ENCODE results near the gene DAB2. TPM values are rescaled to one million over a fixed set of nuclear protein-coding genes. Genes with fewer than 3 reads are reported as not detected.
"Not testable (repeated sequence)": the region's sequence is repeated elsewhere in the genome, so short reads cannot be mapped to it uniquely, and the experiment has no call there.

The DAB2 gene
- total RNA-seq, 1 donor from 2014 or later: not detected

GRCh38 chr5:39361306-39361705, 63.5 kb downstream of the DAB2 start:
- no peaks in the 10 kb centered on the region for H3K4me1 Mint-ChIP-seq (ENCODE audit: low read depth)
- no peaks in the 10 kb centered on the region for H3K36me3 Mint-ChIP-seq (ENCODE audit: low read depth)
- DNase-seq (ENCODE audit: low spot score): no peak
- intact Hi-C loops (cut with micrococcal nuclease): no loop called here
- no peaks in the 10 kb centered on the region for H3K27me3 Mint-ChIP-seq (ENCODE audit: insufficient read depth)
- no peak overlapping the region for H3K27ac Mint-ChIP-seq
- no peak overlapping the region for H3K4me3 Mint-ChIP-seq
- H3K9me3 Mint-ChIP-seq: peaks cover 9% of the 10 kb centered on the region

GRCh38 chr5:39360471-39361111, 64.2 kb downstream of the DAB2 start:
- H3K27me3 Mint-ChIP-seq (ENCODE audit: insufficient read depth): no peaks in the 10 kb centered on the region

GRCh38 chr5:39356263-39356662, 68.5 kb downstream of the DAB2 start:
- Mint-ChIP-seq H3K4me1 (ENCODE audit: low read depth) (no peaks in the 10 kb centered on the region), H3K27me3 (ENCODE audit: insufficient read depth) (no peaks in the 10 kb centered on the region), H3K4me3 (no peak overlapping the region), H3K27ac (no peak overlapping the region), H3K36me3 (ENCODE audit: low read depth) (no peaks in the 10 kb centered on the region), H3K9me3 (peaks cover 30% of the 10 kb centered on the region)
- no peak for DNase-seq (ENCODE audit: low spot score)
- intact Hi-C loops (cut with micrococcal nuclease): no loop called here

More at GRCh38 chr5:39360471-39361111, 64.2 kb downstream of the DAB2 start:
- no peak for DNase-seq (ENCODE audit: low spot score)
- Mint-ChIP-seq H3K9me3 (peaks cover 9% of the 10 kb centered on the region), H3K4me3 (no peak overlapping the region), H3K4me1 (ENCODE audit: low read depth) (no peaks in the 10 kb centered on the region), H3K36me3 (ENCODE audit: low read depth) (no peaks in the 10 kb centered on the region), H3K27ac (no peak overlapping the region)
- intact Hi-C loops (cut with micrococcal nuclease): no loop called here

GRCh38 chr5:39355324-39355723, 69.5 kb downstream of the DAB2 start:
- intact Hi-C loops (cut with micrococcal nuclease): no loop called here
- Mint-ChIP-seq H3K36me3 (ENCODE audit: low read depth) (no peaks in the 10 kb centered on the region), H3K4me3 (no peak overlapping the region), H3K27ac (no peak overlapping the region), H3K27me3 (ENCODE audit: insufficient read depth) (no peaks in the 10 kb centered on the region), H3K9me3 (peaks cover 30% of the 10 kb centered on the region), H3K4me1 (ENCODE audit: low read depth) (no peaks in the 10 kb centered on the region)
- DNase-seq (ENCODE audit: low spot score): no peak

- no peak for DNase-seq (ENCODE audit: low spot score)
- intact Hi-C loops (cut with micrococcal nuclease): no loop called here
- no peaks in the 10 kb centered on the region for H3K27me3 Mint-ChIP-seq (ENCODE audit: insufficient read depth)
- H3K4me1 Mint-ChIP-seq (ENCODE audit: low read depth): no peaks in the 10 kb centered on the region
- no peaks in the 10 kb centered on the region for H3K36me3 Mint-ChIP-seq (ENCODE audit: low read depth)
- H3K27ac Mint-ChIP-seq: no peak overlapping the region
- H3K4me3 Mint-ChIP-seq: no peak overlapping the region
- peaks cover 37% of the 10 kb centered on the region for H3K9me3 Mint-ChIP-seq
Measured at GRCh38 chr5:39353717-39354399, 70.9 kb downstream of the DAB2 start.

GRCh38 chr5:39352951-39353350, 71.8 kb downstream of the DAB2 start:
- no peaks in the 10 kb centered on the region for H3K36me3 Mint-ChIP-seq (ENCODE audit: low read depth)
- intact Hi-C loops (cut with micrococcal nuclease): no loop called here
- no peaks in the 10 kb centered on the region for H3K27me3 Mint-ChIP-seq (ENCODE audit: insufficient read depth)
- DNase-seq (ENCODE audit: low spot score): no peak
- peaks cover 32% of the 10 kb centered on the region for H3K9me3 Mint-ChIP-seq
- H3K4me3 Mint-ChIP-seq: no peak overlapping the region
- H3K4me1 Mint-ChIP-seq (ENCODE audit: low read depth): no peaks in the 10 kb centered on the region
- no peak overlapping the region for H3K27ac Mint-ChIP-seq

GRCh38 chr5:39352170-39352569, 72.6 kb downstream of the DAB2 start:
- intact Hi-C loops (cut with micrococcal nuclease): no loop called here
- Mint-ChIP-seq H3K4me1 (ENCODE audit: low read depth) (no peaks in the 10 kb centered on the region), H3K27me3 (ENCODE audit: insufficient read depth) (no peaks in the 10 kb centered on the region), H3K4me3 (no peak overlapping the region), H3K9me3 (peaks cover 32% of the 10 kb centered on the region), H3K36me3 (ENCODE audit: low read depth) (no peaks in the 10 kb centered on the region), H3K27ac (no peak overlapping the region)
- no peak for DNase-seq (ENCODE audit: low spot score)

GRCh38 chr5:39349484-39349883, 75.3 kb downstream of the DAB2 start:
- Mint-ChIP-seq H3K27me3 (ENCODE audit: insufficient read depth) (no peaks in the 10 kb centered on the region), H3K4me3 (no peak overlapping the region), H3K4me1 (ENCODE audit: low read depth) (no peaks in the 10 kb centered on the region), H3K9me3 (peaks cover 28% of the 10 kb centered on the region), H3K27ac (no peak overlapping the region), H3K36me3 (ENCODE audit: low read depth) (no peaks in the 10 kb centered on the region)
- no peak for DNase-seq (ENCODE audit: low spot score)
- intact Hi-C loops (cut with micrococcal nuclease): no loop called here

- no peaks in the 10 kb centered on the region for H3K9me3 Mint-ChIP-seq
- H3K27me3 Mint-ChIP-seq (ENCODE audit: insufficient read depth): no peaks in the 10 kb centered on the region
- DNase-seq (ENCODE audit: low spot score): no peak
- intact Hi-C loops (cut with micrococcal nuclease): no loop called here
- H3K27ac Mint-ChIP-seq: no peak overlapping the region
- H3K4me1 Mint-ChIP-seq (ENCODE audit: low read depth): no peaks in the 10 kb centered on the region
- H3K36me3 Mint-ChIP-seq (ENCODE audit: low read depth): no peaks in the 10 kb centered on the region
- no peak overlapping the region for H3K4me3 Mint-ChIP-seq
Measured at GRCh38 chr5:39342460-39342859, 82.3 kb downstream of the DAB2 start.

- H3K27me3 Mint-ChIP-seq (ENCODE audit: insufficient read depth): peaks cover under 1% of the 10 kb centered on the region
- no peaks in the 10 kb centered on the region for H3K4me1 Mint-ChIP-seq (ENCODE audit: low read depth)
- no peak for DNase-seq (ENCODE audit: low spot score)
- intact Hi-C loops (cut with micrococcal nuclease): no loop called here
- H3K4me3 Mint-ChIP-seq: no peak overlapping the region
- no peak overlapping the region for H3K27ac Mint-ChIP-seq
- no peaks in the 10 kb centered on the region for H3K36me3 Mint-ChIP-seq (ENCODE audit: low read depth)
- H3K9me3 Mint-ChIP-seq: no peaks in the 10 kb centered on the region
Measured at GRCh38 chr5:39341896-39342295, 82.9 kb downstream of the DAB2 start.

GRCh38 chr5:39340506-39340905, 84.3 kb downstream of the DAB2 start:
- Mint-ChIP-seq H3K27ac (no peak overlapping the region), H3K4me1 (ENCODE audit: low read depth) (no peaks in the 10 kb centered on the region), H3K4me3 (no peak overlapping the region), H3K36me3 (ENCODE audit: low read depth) (no peaks in the 10 kb centered on the region), H3K9me3 (no peaks in the 10 kb centered on the region), H3K27me3 (ENCODE audit: insufficient read depth) (peaks cover 2% of the 10 kb centered on the region)
- intact Hi-C loops (cut with micrococcal nuclease): no loop called here
- no peak for DNase-seq (ENCODE audit: low spot score)

GRCh38 chr5:39337252-39337915, 87.4 kb downstream of the DAB2 start:
- Mint-ChIP-seq H3K36me3 (ENCODE audit: low read depth) (no peaks in the 10 kb centered on the region), H3K27me3 (ENCODE audit: insufficient read depth) (peaks cover 2% of the 10 kb centered on the region)

GRCh38 chr5:39334296-39334695, 90.5 kb downstream of the DAB2 start:
- intact Hi-C loops (cut with micrococcal nuclease); DNase-seq (ENCODE audit: low spot score); H3K9me3 Mint-ChIP-seq; H3K36me3 Mint-ChIP-seq (ENCODE audit: low read depth); H3K27me3 Mint-ChIP-seq (ENCODE audit: insufficient read depth); H3K27ac Mint-ChIP-seq; H3K4me3 Mint-ChIP-seq; H3K4me1 Mint-ChIP-seq (ENCODE audit: low read depth): not testable (repeated sequence)

More at GRCh38 chr5:39337252-39337915, 87.4 kb downstream of the DAB2 start:
- Mint-ChIP-seq H3K9me3 (no peaks in the 10 kb centered on the region), H3K4me3 (no peak overlapping the region), H3K27ac (no peak overlapping the region), H3K4me1 (ENCODE audit: low read depth) (no peaks in the 10 kb centered on the region)
- intact Hi-C loops (cut with micrococcal nuclease): no loop called here
- DNase-seq (ENCODE audit: low spot score): no peak

Data from activated T-helper 1 cell treated with anti-CD3 and anti-CD28 coated beads, Interleukin-12 subunit alpha, Interleukin-12 subunit beta, Interleukin-2, Interleukin-4 antibody, amounts not matched to agents 30 ng/mL and 10 ng/mL and 1 ng/mL, durations not matched to agents 14 hours and 24 hours and 36 hours (primary cell).